ENCODE results near the gene RAPGEF5. TPM values are rescaled to one million over a fixed set of nuclear protein-coding genes. Genes with fewer than 3 reads are reported as not detected.

The RAPGEF5 gene
- total RNA-seq, 1 experiment from 2014 or later, result 13.3 TPM

DNA sequence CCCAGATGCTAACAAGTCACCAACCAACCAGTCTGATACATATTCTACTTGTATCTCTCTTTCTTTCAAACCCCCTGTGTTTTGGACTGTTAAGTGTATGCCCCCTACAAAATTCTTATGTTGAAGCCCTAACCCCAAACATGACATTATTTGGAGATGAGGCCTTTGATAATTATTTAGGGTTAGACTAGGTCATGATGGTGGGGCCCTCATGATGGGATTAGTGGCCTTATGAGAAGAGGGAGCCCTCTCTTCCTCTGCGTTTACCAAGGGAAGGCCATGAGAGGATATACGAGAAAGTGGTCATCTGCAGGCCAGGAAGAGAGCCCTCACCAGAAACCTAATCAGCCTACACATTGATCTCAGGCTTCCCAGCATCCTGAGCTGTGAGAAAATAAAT, 2.5 kb downstream of the RAPGEF5 start:
- H2BK15ac ChIP-seq (ENCODE audit: low read depth, low read length), result no peak overlapping the region
- H4K8ac ChIP-seq (replicated peaks; ENCODE audit: insufficient read length, low read depth, low read length), result no peak overlapping the region
- no CpG with 5 or more reads among the region's 2 CpGs for WGBS (ENCODE audit: extremely low coverage, insufficient read length, low lambda C conversion rate)
- peaks cover 7% of the 10 kb centered on the region; the same call in 1 of the 2 replicates for H3K79me2 ChIP-seq (ENCODE audit: insufficient read depth, low read length)
- H3T11ph ChIP-seq (ENCODE audit: low read length), result no peak overlapping the region
- peaks cover 9% of the 10 kb centered on the region for H3K23me2 ChIP-seq (ENCODE audit: insufficient read length, low read depth, low read length, poor library complexity, severe bottlenecking)
- H3K27me3 ChIP-seq (ENCODE audit: insufficient read depth, low read length), result no peaks in the 10 kb centered on the region
- H3K18ac ChIP-seq (ENCODE audit: insufficient read length, low read depth, low read length), result no peak overlapping the region
- H3K4me1 ChIP-seq (ENCODE audit: insufficient read depth, low read length), result peaks cover 8% of the 10 kb centered on the region; the same call in 1 of the 2 replicates
- peaks cover 13 to 35% (median 17%) of the 10 kb centered on the region in 3 experiments for H3K36me3 Mint-ChIP-seq (ENCODE audit: insufficient read depth in 1 of 3, low read depth in 3 of 3)
- DNase-seq, result no peak
- H3K79me1 ChIP-seq (ENCODE audit: insufficient read depth, low read depth, low read length, poor library complexity, severe bottlenecking), result no peaks in the 10 kb centered on the region
- no peak overlapping the region for H3K14ac ChIP-seq (ENCODE audit: insufficient read depth, low read length)
- peaks cover 33 to 36% of the 10 kb centered on the region in 2 experiments for H3K4me1 Mint-ChIP-seq
- no peak overlapping the region for H3K27ac Mint-ChIP-seq
- H4K91ac ChIP-seq (ENCODE audit: insufficient read length, low read depth, low read length), result no peak overlapping the region
- H3K9ac ChIP-seq (ENCODE audit: extremely low read depth, insufficient read length, low read length), result no peak overlapping the region
- H2BK12ac ChIP-seq (ENCODE audit: insufficient read length, low read depth, low read length), result no peak overlapping the region
- no peak overlapping the region for H3K4ac ChIP-seq (ENCODE audit: low read depth, low read length)
- H3K23ac ChIP-seq (ENCODE audit: insufficient read length, low read depth, low read length), result no peak overlapping the region
- H4K20me1 ChIP-seq (ENCODE audit: control insufficient read depth, insufficient read depth, insufficient read length), result no peaks in the 10 kb centered on the region
- H4K5ac ChIP-seq (ENCODE audit: insufficient read length, low read depth, low read length), result no peak overlapping the region
- H2BK20ac ChIP-seq (ENCODE audit: low read depth, low read length, poor library complexity, severe bottlenecking), result no peak overlapping the region
- TF ChIP-seq, protein P1, sequence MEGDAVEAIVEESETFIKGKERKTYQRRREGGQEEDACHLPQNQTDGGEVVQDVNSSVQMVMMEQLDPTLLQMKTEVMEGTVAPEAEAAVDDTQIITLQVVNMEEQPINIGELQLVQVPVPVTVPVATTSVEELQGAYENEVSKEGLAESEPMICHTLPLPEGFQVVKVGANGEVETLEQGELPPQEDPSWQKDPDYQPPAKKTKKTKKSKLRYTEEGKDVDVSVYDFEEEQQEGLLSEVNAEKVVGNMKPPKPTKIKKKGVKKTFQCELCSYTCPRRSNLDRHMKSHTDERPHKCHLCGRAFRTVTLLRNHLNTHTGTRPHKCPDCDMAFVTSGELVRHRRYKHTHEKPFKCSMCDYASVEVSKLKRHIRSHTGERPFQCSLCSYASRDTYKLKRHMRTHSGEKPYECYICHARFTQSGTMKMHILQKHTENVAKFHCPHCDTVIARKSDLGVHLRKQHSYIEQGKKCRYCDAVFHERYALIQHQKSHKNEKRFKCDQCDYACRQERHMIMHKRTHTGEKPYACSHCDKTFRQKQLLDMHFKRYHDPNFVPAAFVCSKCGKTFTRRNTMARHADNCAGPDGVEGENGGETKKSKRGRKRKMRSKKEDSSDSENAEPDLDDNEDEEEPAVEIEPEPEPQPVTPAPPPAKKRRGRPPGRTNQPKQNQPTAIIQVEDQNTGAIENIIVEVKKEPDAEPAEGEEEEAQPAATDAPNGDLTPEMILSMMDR (conservative IDR thresholded peaks at IDR 0.05), result no peak
- H2AFZ ChIP-seq (ENCODE audit: low read length), result no peak overlapping the region
- no peak overlapping the region for H2BK120ac ChIP-seq (ENCODE audit: low read depth, low read length, poor library complexity, severe bottlenecking)
- H2AK5ac ChIP-seq (ENCODE audit: insufficient read length, low read length), result no peak overlapping the region
- no peaks in the 10 kb centered on the region for H3K9me3 ChIP-seq (ENCODE audit: control insufficient read depth, low read depth, low read length)
- peaks cover 8 to 12% of the 10 kb centered on the region in 2 experiments for H3K9me3 Mint-ChIP-seq
- H3K27me3 Mint-ChIP-seq (ENCODE audit: low read depth), result peaks cover 22% of the 10 kb centered on the region
- no peak overlapping the region for H3K4me2 ChIP-seq (ENCODE audit: insufficient read depth, insufficient read length, low read length)
- H3K56ac ChIP-seq (ENCODE audit: insufficient read length, low read depth, low read length), result no peak overlapping the region
- no peak overlapping the region for H3K27ac ChIP-seq (ENCODE audit: insufficient read length, low read depth, low read length)
- H2BK5ac ChIP-seq (ENCODE audit: insufficient read length, low read length), result no peak overlapping the region
- no peak overlapping the region for H3K4me3 Mint-ChIP-seq

All from H9 (cell line).